Neuronal stem cell (in vitro differentiated cells): ENCODE data around the gene UNKL.
"Not testable (repeated sequence)": the region's sequence is repeated elsewhere in the genome, so short reads cannot be mapped to it uniquely, and the experiment has no call there.

Experiments
- DNase-seq: peaks from one replicate; pipeline ENCODE4 v3.0.0-alpha.2; 2013; ENCODE audit warnings: low spot score
- H2AFZ ChIP-seq: one replicate; pipeline ENCODE4 v1.6.1; 2013; ENCODE audit warnings: mild to moderate bottlenecking, low read length, inconsistent platforms
- H2AK5ac ChIP-seq: 2 replicates; pipeline ENCODE4 v1.6.1; 2013; ENCODE audit warnings: low read depth, mild to moderate bottlenecking, inconsistent platforms, low read length, moderate library complexity, mixed read lengths
- H2BK120ac ChIP-seq: 2 replicates; pipeline ENCODE4 v1.6.1; 2013; ENCODE audit warnings: low read depth, mild to moderate bottlenecking, inconsistent platforms, low read length, moderate library complexity, mixed read lengths
- H2BK12ac ChIP-seq: one replicate; pipeline ENCODE4 v1.6.1; 2013; ENCODE audit warnings: low read length, inconsistent platforms
- H2BK15ac ChIP-seq: 2 replicates; pipeline ENCODE4 v1.6.1; 2013; ENCODE audit warnings: mild to moderate bottlenecking, low read length, inconsistent platforms, mixed read lengths
- H2BK5ac ChIP-seq: one replicate; pipeline ENCODE4 v1.6.1; 2013; ENCODE audit warnings: inconsistent platforms, mild to moderate bottlenecking, low read length, moderate library complexity
- H3K14ac ChIP-seq: one replicate; pipeline ENCODE4 v1.6.1; 2013; ENCODE audit warnings: low read length, inconsistent platforms
- H3K18ac ChIP-seq: 2 replicates; pipeline ENCODE4 v1.6.1; 2013; ENCODE audit warnings: low read length, inconsistent platforms
- H3K23ac ChIP-seq: 2 replicates; pipeline ENCODE4 v1.6.1; 2013; ENCODE audit warnings: low read depth, mild to moderate bottlenecking, mixed read lengths, low read length, inconsistent platforms; ENCODE audit not compliant: poor library complexity
- H3K27ac ChIP-seq: replicated peaks from 3 replicates; pipeline ENCODE4 v1.5.1; 2013; ENCODE audit warnings: low read length, inconsistent platforms
- H3K27me3 ChIP-seq, 3 experiments: 2 replicates each; pipeline ENCODE4 v1.6.1; 2013; ENCODE audit warnings: low read length in 3 of 3, mild to moderate bottlenecking in 2 of 3, inconsistent platforms in 1 of 3, low read depth in 1 of 3, mixed read lengths in 1 of 3, moderate library complexity in 1 of 3; ENCODE audit not compliant: control insufficient read depth in 3 of 3, insufficient read depth in 3 of 3
- H3K36me3 ChIP-seq, 2 donors: replicated peaks in 1 of 2; 2 replicates each; pipeline ENCODE4 v1.6.1; 2013; ENCODE audit warnings: low read length in 2 of 2; ENCODE audit not compliant: control insufficient read depth in 2 of 2, insufficient read depth in 2 of 2
- H3K4ac ChIP-seq: 2 replicates; pipeline ENCODE4 v1.6.1; 2013; ENCODE audit warnings: inconsistent platforms, mild to moderate bottlenecking, low read length, moderate library complexity
- H3K4me1 ChIP-seq, 2 donors: 1 replicate in 1 of 2; 2 replicates in 1 of 2; pipeline ENCODE4 v1.6.1; 2013; ENCODE audit warnings: low read length in 2 of 2, low read depth in 1 of 2; ENCODE audit not compliant: control insufficient read depth in 2 of 2, insufficient read depth in 1 of 2
- H3K4me2 ChIP-seq: one replicate; pipeline ENCODE4 v1.6.1; 2013; ENCODE audit warnings: mild to moderate bottlenecking, low read length, inconsistent platforms; ENCODE audit not compliant: insufficient read depth, poor library complexity, severe bottlenecking
- H3K4me3 ChIP-seq, 2 donors: 2 replicates each; pipeline ENCODE4 v1.5.1; 2013; ENCODE audit warnings: low read length in 2 of 2, mild to moderate bottlenecking in 2 of 2, inconsistent platforms in 1 of 2, moderate library complexity in 1 of 2
- H3K79me1 ChIP-seq: one replicate; pipeline ENCODE4 v1.6.1; 2013; ENCODE audit warnings: low read depth, mild to moderate bottlenecking, inconsistent platforms, low read length, moderate library complexity
- H3K9ac ChIP-seq: one replicate; pipeline ENCODE4 v1.6.1; 2013; ENCODE audit warnings: mild to moderate bottlenecking, low read depth, low read length, inconsistent platforms; ENCODE audit not compliant: poor library complexity
- H3K9me3 ChIP-seq, 2 donors: replicated peaks in 1 of 2; 2 replicates each; pipeline versions ENCODE3 to v1.6.1; 2013; ENCODE audit warnings: low read length in 2 of 2, mild to moderate bottlenecking in 2 of 2, inconsistent platforms in 1 of 2, low read depth in 1 of 2, mixed read lengths in 1 of 2, moderate library complexity in 1 of 2; ENCODE audit not compliant: control insufficient read depth in 2 of 2, insufficient read depth in 1 of 2
- H4K8ac ChIP-seq: one replicate; pipeline ENCODE4 v1.6.1; 2013; ENCODE audit warnings: low read depth, mild to moderate bottlenecking, inconsistent platforms, low read length, moderate library complexity
- H4K91ac ChIP-seq: one replicate; pipeline ENCODE4 v1.6.1; 2013; ENCODE audit warnings: low read length, low read depth, mild to moderate bottlenecking, inconsistent platforms; ENCODE audit not compliant: poor library complexity
- WGBS, 2 donors: extraction: QIAGEN DNeasy Blood & Tissue Kit; methylation state at CpG; one replicate each; pipeline ENCODE4 v1.1.7; 2013; ENCODE audit warnings: missing lambda C conversion rate in 2 of 2, mixed read lengths in 1 of 2; ENCODE audit not compliant: insufficient read length in 2 of 2, insufficient replicate concordance in 1 of 2; ENCODE audit errors: extremely low coverage in 2 of 2; 5-methylcytosine and 5-hydroxymethylcytosine counted together

UNKL gene

GRCh38 chr16:1328961-1329360 is 85.5 kb downstream of the UNKL start:
- Histone ChIP-seq H3K4me1 (peaks cover 18 to 26% of the 10 kb centered on the region in 2 donors), H3K36me3 (peaks cover 11 to 20% of the 10 kb centered on the region in 2 donors), H3K27me3 (peaks cover 6 to 30% (median 14%) of the 10 kb centered on the region in 3 experiments)
- not testable (repeated sequence) for H4K8ac ChIP-seq, H3K14ac ChIP-seq, DNase-seq, H2BK5ac ChIP-seq, H2AK5ac ChIP-seq, H3K9me3 ChIP-seq, H3K23ac ChIP-seq, H4K91ac ChIP-seq, H2BK120ac ChIP-seq, H2BK12ac ChIP-seq, H3K79me1 ChIP-seq, H2BK15ac ChIP-seq, H3K27ac ChIP-seq, H3K4me3 ChIP-seq, H3K18ac ChIP-seq, H3K9ac ChIP-seq, H2AFZ ChIP-seq, H3K4me2 ChIP-seq, H3K4ac ChIP-seq
- WGBS, 2 donors, result 100% methylated on average over 1 to 2 of the region's 10 CpGs

DNA sequence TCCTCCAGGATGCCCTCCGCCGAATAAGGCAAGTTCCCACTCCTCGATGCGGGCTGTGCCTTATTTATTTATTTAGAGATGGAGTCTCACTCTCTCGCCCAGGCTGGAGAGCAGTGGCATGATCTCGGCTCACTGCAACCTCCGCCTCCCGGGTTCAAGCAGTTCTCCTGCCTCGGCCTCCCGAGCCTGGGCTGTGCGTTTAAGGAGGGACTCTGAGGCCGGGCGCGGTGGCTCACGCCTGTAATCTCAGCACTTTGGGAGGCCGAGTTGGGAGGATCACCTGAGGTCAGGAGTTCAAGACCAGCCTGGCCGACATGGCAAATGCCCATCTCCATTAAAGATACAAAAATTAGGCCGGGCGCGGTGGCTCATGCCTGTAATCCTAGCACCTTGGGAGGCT is 86.4 kb downstream of the UNKL start:
- H4K8ac ChIP-seq, H3K9me3 ChIP-seq, H2BK120ac ChIP-seq, H2AK5ac ChIP-seq, H2BK15ac ChIP-seq, H3K9ac ChIP-seq, H3K79me1 ChIP-seq, H3K18ac ChIP-seq, H3K14ac ChIP-seq, H3K4me2 ChIP-seq, H2BK12ac ChIP-seq, H3K23ac ChIP-seq, H4K91ac ChIP-seq, H2BK5ac ChIP-seq, H2AFZ ChIP-seq, H3K4me3 ChIP-seq, H3K4ac ChIP-seq, DNase-seq: not testable (repeated sequence)
- Histone ChIP-seq H3K27me3 (peaks cover 6 to 23% (median 8%) of the 10 kb centered on the region in 3 experiments), H3K36me3 (peaks cover 18 to 28% of the 10 kb centered on the region in 2 donors), H3K4me1 (peaks cover 17 to 24% of the 10 kb centered on the region in 2 donors), H3K27ac (peak overlapping the region; percentile 27)
- no CpG with 5 or more reads among the region's 20 CpGs for WGBS, 2 donors

- no peak overlapping the region for H3K27ac ChIP-seq
- peak overlapping the region; percentile 3 for H2AK5ac ChIP-seq
- peaks cover 17 to 20% of the 10 kb centered on the region in 2 donors for H3K4me1 ChIP-seq
- peaks cover 19 to 32% of the 10 kb centered on the region in 2 donors for H3K36me3 ChIP-seq
- no peak overlapping the region for H3K4me2 ChIP-seq
- no peak overlapping the region for H3K4me3 ChIP-seq
- H3K14ac ChIP-seq, result no peak overlapping the region
- no peak overlapping the region for H2BK120ac ChIP-seq
- H3K23ac ChIP-seq, result no peak overlapping the region
- H3K27me3 ChIP-seq, result peaks cover under 1 to 17% (median 3%) of the 10 kb centered on the region in 3 experiments
- H3K9ac ChIP-seq, result no peak overlapping the region
- H2BK15ac ChIP-seq, result no peak overlapping the region
- no CpG with 5 or more reads among the region's 5 CpGs for WGBS, 2 donors
- no peak overlapping the region for H4K8ac ChIP-seq
- no peak overlapping the region for H3K18ac ChIP-seq
- DNase-seq, result no peak
- no peak overlapping the region for H2BK12ac ChIP-seq
- H3K79me1 ChIP-seq, result peaks cover 3% of the 10 kb centered on the region
- no peak overlapping the region for H4K91ac ChIP-seq
- H2BK5ac ChIP-seq, result no peak overlapping the region
- no peak overlapping the region for H3K4ac ChIP-seq
- peak overlapping the region; percentile 44 for H2AFZ ChIP-seq
- peaks cover 6 to 7% of the 10 kb centered on the region in 2 donors for H3K9me3 ChIP-seq
Measured at GRCh38 chr16:1327619-1327947, 86.9 kb downstream of the UNKL start.

DNA sequence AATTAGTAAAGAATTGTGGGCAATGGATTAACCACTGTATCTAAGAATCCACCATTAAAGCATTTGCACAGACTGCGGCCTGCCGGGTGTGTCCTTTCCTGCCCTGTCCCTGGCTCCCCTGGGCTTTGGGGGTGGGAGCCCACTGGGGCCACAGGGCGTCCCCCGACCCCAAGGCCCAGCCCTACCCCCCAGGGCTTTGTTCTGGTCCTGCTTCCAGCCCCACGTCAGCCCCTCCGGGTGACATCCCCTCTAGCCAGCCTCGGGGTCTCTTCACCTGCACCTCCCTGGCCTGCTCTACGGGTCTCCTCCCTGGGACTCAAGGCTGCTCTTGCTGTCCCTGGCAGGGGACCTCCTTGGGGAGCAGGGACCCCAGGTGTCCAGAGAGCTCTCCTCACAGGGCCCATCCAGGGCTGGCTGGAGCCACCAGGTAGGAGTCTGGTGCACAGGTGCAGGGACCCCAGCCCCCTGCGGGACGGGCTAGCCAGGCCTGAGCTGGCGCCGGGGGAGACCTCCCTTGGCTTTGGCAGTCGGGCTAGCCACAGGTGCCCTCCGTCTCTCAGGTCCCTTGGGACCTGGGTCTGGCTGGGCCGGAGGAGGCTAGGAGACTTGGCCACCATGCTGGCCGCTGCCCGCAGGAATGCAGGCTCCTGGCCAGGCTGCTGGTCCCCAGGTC is 87.4 kb downstream of the UNKL start:
- peak overlapping the region; percentile 51 for H3K27ac ChIP-seq

More for the DNA sequence above, 87.4 kb downstream of the UNKL start:
- H3K4me3 ChIP-seq, result no peak overlapping the region
- peak overlapping the region; percentile 60 for H3K18ac ChIP-seq
- DNase-seq, result no peak
- no peak overlapping the region for H3K4me2 ChIP-seq
- H3K23ac ChIP-seq, result no peak overlapping the region
- no peak overlapping the region for H2BK120ac ChIP-seq
- peaks cover 0 to 12% (median 1%) of the 10 kb centered on the region in 3 experiments for H3K27me3 ChIP-seq
- no peak overlapping the region for H3K14ac ChIP-seq
- peaks cover 19 to 35% of the 10 kb centered on the region in 2 donors for H3K36me3 ChIP-seq
- H3K4me1 ChIP-seq, result peaks cover 14 to 15% of the 10 kb centered on the region in 2 donors
- H2BK5ac ChIP-seq, result no peak overlapping the region
- H2BK12ac ChIP-seq, result no peak overlapping the region
- no peak overlapping the region for H3K9ac ChIP-seq
- H3K79me1 ChIP-seq, result peaks cover 3% of the 10 kb centered on the region
- peaks cover 6 to 7% of the 10 kb centered on the region in 2 donors for H3K9me3 ChIP-seq
- no peak overlapping the region for H4K91ac ChIP-seq
- H4K8ac ChIP-seq, result no peak overlapping the region
- no peak overlapping the region for H2BK15ac ChIP-seq
- H2AFZ ChIP-seq, result no peak overlapping the region
- no peak overlapping the region for H3K4ac ChIP-seq
- peak overlapping the region; percentile 3 for H2AK5ac ChIP-seq
- no CpG with 5 or more reads among the region's 17 CpGs for WGBS, 2 donors
